RWPE1 (cell line): ENCODE data around the gene PAPSS2.
"Not testable (repeated sequence)": the region's sequence is repeated elsewhere in the genome, so short reads cannot be mapped to it uniquely, and the experiment has no call there.

Experiments
- CTCF ChIA-PET: fragments of 350-600 bp; sonication (Branson Sonifier 250); formaldehyde crosslinking; extraction: SDS; loops from one replicate; lab custom pipeline; 2021; lab: Yijun Ruan, JAX
- POLR2A ChIA-PET: fragments of 400-600 bp; formaldehyde crosslinking; extraction: SDS; loops from one replicate; lab custom pipeline; 2020; ENCODE audit warnings: antibody characterized with exemption; ENCODE audit not compliant: low non-redundant PET; lab: Yijun Ruan, JAX
- DNase-seq: peaks from one replicate; pipeline ENCODE4 v3.0.0; 2012; ENCODE audit warnings: low spot score
- H3K27ac ChIP-seq: fragments of 450-650 bp; 2 replicates; pipeline ENCODE4 v1.5.1; 2017
- CTCF ChIP-seq: fragments of 450-650 bp; conservative IDR thresholded peaks from 2 replicates; pipeline ENCODE4 v1.5.1; 2017; ENCODE audit warnings: low read depth, mild to moderate bottlenecking

The PAPSS2 gene

GRCh38 chr10:87659571-87660483 lies at the start of gene PAPSS2:
PAPSS2 (plus strand) TSS chr10:87659878; CDS start chr10:87659982, 104 bp downstream.
- TF ChIP-seq CTCF, result no peak
- H3K27ac ChIP-seq, result peak within 1 kb of the TSS; percentile 9; the same call in 1 of the 2 replicates
- DNase-seq, result peak; percentile 37
- ChIA-PET CTCF (interaction anchor here (0.5 to 0.6 kb wide), 3 partner anchors 9 to 231 kb away, joined by 3 to 4 read pairs (median 3); no protein-coding TSS in a partner anchor), POLR2A (no interaction called here)

GRCh38 chr10:87611341-87611740 lies 48.3 kb upstream of the PAPSS2 start:
- H3K27ac ChIP-seq, POLR2A ChIA-PET, DNase-seq: not testable (repeated sequence)
- CTCF ChIA-PET, result interaction anchor here (0.6 to 0.9 kb wide), 2 partner anchors 9 to 646 kb away, joined by 3 to 5 read pairs; no protein-coding TSS in a partner anchor

- DNase-seq, result no peak
- CTCF ChIA-PET, result interaction anchor here (0.9 kb wide), 1 partner anchor 8 kb away, joined by 3 read pairs; no protein-coding TSS in a partner anchor
- no peak for TF ChIP-seq CTCF
- H3K27ac ChIP-seq, result no peak overlapping the region
- POLR2A ChIA-PET, result no interaction called here
Measured at GRCh38 chr10:87612115-87612514, 47.6 kb upstream of the PAPSS2 start.

- no peak for DNase-seq
- ChIA-PET POLR2A (interaction anchor here (0.7 kb wide), 1 partner anchor 244 kb away, joined by 8 read pairs; no protein-coding TSS in a partner anchor), CTCF (interaction anchor here (0.7 kb wide), 2 partner anchors 122 to 1717 kb away, joined by 3 read pairs; no protein-coding TSS in a partner anchor)
- TF ChIP-seq CTCF, result no peak
- no peak overlapping the region for H3K27ac ChIP-seq
Measured at GRCh38 chr10:87613751-87614150, 45.9 kb upstream of the PAPSS2 start.

GRCh38 chr10:87615856-87616255 lies 43.8 kb upstream of the PAPSS2 start:
- POLR2A ChIA-PET, result no interaction called here
- H3K27ac ChIP-seq, result no peak overlapping the region
- TF ChIP-seq CTCF, result no peak
- DNase-seq, result no peak
- CTCF ChIA-PET, result interaction anchor here (0.6 kb wide), 2 partner anchors 82 to 920 kb away, joined by 3 read pairs; no protein-coding TSS in a partner anchor

- H3K27ac ChIP-seq, result no peak overlapping the region
- DNase-seq, result no peak
- no peak for TF ChIP-seq CTCF
- ChIA-PET POLR2A (no interaction called here), CTCF (no interaction called here)
Measured at GRCh38 chr10:87617503-87617902, 42.2 kb upstream of the PAPSS2 start.
